NCI-H1694 (cell line): ENCODE measurements around the gene CLEC4F.

Experiments used
- DNase-seq: peaks from one replicate; lab custom pipeline; 2025; lab: John Stamatoyannopoulos, UW

The CLEC4F gene

DNA sequence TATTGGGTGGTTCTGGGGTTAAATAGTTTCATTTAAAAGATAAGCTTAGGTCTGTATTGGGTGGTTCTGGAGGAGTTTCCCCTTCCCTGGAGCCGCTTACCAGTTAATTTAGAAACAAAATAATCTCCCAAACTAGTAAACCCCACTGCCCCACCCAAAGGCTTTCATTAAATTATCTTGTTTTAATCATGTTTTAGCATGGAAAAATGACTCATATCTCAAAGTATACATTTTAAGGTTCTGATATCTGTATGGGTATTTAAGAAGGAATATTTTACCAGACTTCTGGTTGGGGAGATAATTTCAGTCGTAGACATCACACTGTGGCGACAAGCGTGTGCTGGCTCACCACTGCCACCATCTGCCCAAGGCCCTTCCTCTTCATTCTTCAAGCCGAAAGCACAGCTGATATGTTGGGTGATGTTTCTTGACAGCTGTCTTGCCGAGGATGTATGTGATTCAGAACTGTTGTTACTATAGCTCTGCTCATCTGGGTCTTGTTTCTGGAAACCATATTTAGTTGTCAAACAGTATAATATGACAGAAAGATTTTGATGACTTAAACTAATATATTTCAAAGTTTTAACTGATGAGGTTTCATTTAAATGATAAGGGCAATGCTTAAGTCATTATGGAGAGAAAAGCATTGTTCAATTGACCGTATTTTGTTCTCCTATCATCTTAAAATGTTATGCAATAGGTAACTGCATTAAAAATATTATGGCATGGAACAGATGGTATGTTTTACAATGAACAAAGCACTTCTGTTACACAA is 35.1 kb downstream of the CLEC4F start:
- peak; percentile 75 for DNase-seq

GRCh38 chr2:70784320-70784719 is 36.1 kb downstream of the CLEC4F start:
- DNase-seq, result no peak

- DNase-seq, result no peak
These were observed 40.4 kb downstream of the CLEC4F start for GRCh38 chr2:70779911-70780545.

DNA sequence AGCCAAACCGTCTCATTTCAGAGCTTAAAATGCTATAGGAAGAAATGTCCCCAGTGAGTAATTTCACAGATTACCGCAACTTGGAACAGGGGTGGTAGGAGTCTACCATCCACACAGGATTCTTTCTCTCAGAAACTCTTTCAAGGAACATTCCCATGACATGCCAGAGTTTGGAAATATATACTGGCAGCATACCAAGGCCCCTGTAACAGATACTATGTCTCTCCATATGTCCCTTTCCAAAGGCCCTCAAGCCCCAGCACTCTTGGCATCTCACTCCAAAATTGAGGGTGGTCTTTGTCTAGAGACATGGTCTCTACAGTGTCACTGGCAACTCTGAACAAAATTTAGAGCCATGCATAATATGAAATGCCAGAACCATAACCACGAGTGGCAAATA is 40.9 kb downstream of the CLEC4F start:
- DNase-seq, result no peak

DNA sequence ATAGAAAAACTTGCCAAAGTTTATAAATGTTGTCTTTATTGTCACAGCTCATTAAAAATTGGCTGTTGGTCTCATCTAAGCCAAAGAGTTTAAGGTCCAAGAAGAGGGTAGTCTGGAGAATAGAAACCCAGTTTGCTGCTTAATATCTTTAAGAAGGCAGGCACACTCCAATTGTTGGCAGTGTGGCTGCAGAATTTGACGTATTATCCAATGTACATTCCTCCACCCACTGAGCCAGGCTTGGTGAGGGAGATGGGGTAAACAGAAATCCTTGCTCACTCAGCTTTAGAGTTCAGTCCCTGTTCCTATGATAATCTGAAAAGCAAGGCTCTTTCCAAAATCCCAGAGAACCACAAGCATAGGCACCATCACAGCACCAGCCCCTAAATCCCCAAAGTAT is 41.7 kb downstream of the CLEC4F start:
- DNase-seq, result no peak

- DNase-seq, result no peak
These were observed 42.9 kb downstream of the CLEC4F start for GRCh38 chr2:70777450-70777849.

DNA sequence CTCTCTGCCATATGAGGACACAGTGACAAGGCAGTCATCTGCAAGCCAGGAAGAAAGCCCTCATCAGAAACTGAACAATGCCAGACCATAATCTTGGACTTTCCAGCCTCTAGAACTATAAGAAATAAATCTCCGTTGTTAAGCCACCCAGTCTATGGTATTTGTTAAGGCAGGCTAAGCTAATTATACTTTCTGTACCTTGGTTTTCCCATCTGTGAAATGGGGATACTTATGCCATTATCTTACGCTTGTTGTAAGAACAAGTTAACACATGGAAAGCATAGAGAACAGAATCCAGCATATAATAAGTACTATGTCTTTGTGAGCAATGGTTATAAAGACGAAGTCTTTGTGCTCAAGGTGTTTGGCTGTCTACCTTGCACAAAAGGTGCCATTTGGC is 44.1 kb downstream of the CLEC4F start:
- no peak for DNase-seq

DNA sequence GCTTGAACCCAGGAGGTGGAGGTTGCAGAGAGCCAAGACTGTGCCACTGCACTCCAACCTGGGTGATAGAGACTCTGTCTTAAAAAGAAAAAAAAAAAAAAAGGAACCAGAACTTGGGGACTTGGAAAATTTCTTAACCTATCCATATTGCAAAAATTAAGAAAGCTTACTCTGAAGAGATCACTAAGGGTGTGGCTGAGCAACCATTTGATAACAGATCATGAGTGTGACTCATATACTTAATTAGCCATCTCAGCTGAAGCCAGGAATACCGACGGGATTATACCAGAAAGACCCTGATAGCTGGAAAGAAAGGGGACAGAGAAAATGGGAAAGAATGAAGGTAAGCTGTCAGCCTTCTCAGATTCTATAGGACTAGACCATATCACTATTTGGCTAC is 45.3 kb downstream of the CLEC4F start:
- no peak for DNase-seq

DNA sequence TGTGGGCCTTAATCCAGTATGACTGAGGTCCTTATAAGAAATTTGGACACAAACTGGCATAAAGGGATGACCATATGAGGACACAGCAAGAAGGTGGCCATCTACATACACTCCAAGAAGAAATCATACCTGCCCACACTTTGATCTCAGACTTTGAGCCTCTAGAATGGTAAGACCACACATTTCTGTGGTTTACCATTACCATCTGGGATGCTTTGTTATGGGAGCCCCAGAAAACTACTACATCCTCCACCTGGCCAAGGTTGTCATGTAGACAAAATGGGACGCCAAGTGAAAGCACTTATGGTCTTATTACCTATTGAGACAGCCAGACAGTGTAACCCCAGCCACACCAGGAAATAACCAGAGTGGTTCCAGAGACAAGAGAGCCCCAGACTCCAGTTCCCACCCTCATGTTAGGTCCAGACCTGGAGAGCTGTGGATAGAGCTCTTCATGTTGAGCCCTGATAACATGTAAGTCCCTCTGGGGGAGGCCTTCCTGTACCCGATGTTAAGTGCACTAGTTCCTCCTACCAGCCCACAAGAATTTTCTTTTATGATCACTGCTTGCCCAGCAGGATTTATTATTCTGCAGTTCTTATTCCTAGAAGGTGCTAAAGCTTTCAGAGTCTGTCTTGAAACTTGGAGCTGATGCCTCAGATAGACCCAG is 47.8 kb downstream of the CLEC4F start:
- no peak for DNase-seq

GRCh38 chr2:70771446-70771845 is 49.0 kb downstream of the CLEC4F start:
- no peak for DNase-seq

GRCh38 chr2:70769450-70769849 is 50.9 kb downstream of the CLEC4F start:
- DNase-seq, result no peak

DNA sequence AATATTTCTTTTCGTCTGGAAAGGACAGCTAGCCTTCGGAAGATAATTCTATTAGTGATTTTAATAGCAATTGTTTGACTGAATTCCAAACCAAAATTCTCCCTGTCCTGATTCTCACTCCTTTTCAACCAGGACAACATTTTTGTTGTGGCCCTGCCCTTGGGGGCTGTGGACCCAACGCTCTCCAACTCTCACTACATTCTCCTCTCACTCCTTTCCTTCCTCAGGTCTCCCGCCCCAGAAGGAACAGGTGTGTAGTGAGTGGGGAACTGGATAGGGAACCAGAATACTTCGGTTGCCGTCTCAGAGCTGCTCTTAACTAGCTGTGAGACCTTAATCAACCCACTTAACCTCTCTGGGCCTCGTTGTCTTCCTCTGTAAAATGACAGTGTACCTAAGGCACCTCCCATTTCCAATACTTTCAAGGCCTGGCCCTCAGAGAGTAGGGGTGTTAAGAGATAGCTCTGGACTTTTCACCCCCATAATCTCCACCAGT is 51.8 kb downstream of the CLEC4F start:
- DNase-seq, result no peak

- peak; percentile 60 for DNase-seq
These were observed 52.5 kb downstream of the CLEC4F start, which contains the start of gene ADD2 for GRCh38 chr2:70767699-70768589. ADD2 (minus strand) TSS chr2:70768200; CDS start chr2:70706408, 61,792 bp downstream.

- peak; percentile 40 for DNase-seq
These were observed 53.2 kb downstream of the CLEC4F start for GRCh38 chr2:70767079-70767698.

DNA sequence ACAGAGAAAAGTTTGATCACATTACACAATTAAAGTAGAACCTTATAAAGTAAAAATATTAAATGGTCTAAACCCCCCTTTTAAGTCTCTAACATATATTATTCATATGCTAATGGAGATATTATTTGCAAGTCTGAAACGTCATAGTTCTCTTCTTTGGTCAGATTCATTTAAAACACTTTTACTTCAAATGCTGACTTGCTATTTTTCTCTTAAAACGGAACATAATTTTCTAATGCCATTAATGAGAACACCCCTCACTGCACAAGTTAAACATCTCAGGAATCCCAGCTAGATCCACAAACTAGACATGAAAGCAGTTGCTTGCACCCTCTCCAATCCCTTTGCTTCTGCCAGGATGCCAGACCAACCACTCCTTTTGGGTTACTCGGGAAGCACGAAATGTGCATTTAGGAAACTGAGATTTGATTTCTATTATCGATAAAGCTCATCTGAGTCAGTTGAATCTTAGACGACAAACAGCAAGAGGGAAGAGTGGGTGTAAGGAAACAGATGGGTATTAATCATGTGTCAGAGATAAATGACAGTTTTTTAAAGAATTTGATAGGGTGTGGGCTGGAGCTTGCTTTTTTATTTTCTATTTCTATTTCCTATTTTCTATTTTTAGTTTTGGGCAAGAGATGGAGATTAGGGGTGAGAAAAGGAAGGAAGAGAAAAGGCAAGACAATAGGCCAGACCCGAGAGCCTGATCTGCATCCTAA is 53.9 kb downstream of the CLEC4F start:
- DNase-seq, result no peak

GRCh38 chr2:70765507-70765906 is 54.9 kb downstream of the CLEC4F start:
- DNase-seq, result no peak

DNA sequence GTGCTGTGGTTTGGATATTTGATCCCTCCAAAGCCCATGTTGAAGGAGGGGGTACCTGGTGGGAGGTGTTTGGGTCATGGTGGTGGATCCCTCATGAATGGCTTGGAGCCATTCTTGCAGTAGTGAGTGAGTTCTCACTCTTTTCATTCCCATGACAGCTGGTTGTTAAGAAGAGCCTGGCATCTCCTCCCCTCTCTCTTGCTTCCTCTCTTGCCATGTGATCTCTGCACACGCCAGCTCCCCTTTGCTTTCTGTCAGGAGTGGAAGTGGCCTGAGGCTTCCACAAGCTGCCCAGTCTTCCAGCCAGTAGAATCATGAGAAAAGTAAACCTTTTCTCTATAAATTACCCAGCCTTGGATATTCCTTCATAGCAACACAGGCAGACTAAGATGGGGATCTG is 61.0 kb downstream of the CLEC4F start:
- no peak for DNase-seq
